Activated CD8-positive, alpha-beta memory T cell treated with anti-CD3 and anti-CD28 coated beads for 4 hours (primary cell): ENCODE results near the gene SASH3.

ENCODE experiments used
- DNase-seq, 2 donors: peaks; one replicate each; pipeline ENCODE4 v3.0.0-alpha.2; 2020; ENCODE audit warnings: low read depth in 2 of 2

The SASH3 gene

GRCh38 chrX:129808829-129809796 lies 29.4 kb downstream of the SASH3 start:
- no peak for DNase-seq

DNA sequence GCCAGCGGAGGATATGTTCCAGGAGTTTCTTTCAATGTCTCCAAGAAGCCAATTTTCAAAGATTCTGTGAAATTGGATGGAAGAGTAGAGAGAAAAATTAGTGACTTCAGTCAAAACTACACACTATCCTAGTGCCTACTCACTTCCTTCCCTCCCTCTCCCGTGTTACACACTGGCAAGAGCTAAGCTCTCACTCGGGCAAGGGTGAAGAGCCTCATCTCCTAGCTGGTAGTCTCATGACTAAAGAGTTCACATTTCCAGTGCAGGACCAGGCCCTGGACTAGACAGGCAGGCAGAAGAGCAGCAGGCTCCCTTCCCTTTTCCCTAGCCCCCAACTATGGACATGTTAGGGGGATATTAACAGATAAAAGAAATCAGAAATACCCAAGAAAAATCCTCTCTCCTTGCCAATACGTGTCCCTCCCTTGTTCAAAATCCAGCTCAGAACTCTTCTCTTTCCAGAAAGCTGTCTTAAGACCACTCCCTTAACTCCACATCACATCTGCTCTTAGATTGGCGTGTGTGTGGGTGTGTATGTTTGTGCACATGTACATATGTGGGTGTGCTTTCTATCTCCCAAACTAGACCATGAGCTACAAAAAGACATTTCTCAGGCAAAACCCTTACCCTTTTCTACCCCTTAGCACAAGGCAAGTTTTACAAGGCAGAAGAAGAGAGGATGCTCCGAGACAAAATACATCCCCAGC lies 34.1 kb downstream of the SASH3 start:
- DNase-seq, result no peak

DNA sequence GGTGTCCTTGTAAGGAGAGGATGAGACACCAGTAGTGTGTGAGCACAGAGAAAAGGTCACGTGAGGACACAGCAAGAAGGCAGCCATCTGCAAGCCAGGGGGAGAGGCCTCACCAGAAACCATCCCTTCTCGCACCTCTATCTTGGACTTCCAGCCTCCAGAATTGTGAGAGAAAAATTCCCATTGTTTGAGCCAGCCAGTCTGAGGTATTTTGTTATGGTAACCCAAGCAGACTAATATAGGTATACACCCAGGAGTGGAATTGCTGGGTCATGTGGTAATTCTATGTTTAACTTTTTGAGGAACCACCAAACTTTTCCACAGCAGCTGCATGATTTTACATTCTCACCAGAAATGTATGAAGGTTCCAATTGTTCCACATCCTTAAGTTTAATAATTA lies 38.4 kb downstream of the SASH3 start:
- DNase-seq, result no peak

DNA sequence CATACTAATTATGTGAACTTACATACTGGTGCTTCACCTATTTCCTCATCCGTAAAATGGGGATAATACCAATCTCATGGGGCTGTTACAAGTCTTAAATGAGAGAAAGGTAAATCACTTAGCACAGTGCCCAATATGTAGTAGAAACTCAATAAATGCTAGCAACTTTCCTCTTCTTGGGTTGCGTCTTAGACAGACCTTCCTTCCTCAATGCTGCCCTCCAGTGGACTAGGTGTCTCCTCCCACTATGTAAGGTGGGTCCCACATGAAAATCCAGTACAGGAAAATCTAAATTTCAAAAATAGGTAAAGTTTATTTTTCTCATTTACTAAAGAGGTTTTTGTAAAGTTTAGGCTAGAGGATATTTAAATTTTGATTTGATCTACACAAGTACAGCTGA lies 43.4 kb downstream of the SASH3 start:
- DNase-seq, result peak in 1 of 2 donors; percentile 20

- no peak for DNase-seq
Observed at GRCh38 chrX:129823522-129823921, 43.8 kb downstream of the SASH3 start.

DNA sequence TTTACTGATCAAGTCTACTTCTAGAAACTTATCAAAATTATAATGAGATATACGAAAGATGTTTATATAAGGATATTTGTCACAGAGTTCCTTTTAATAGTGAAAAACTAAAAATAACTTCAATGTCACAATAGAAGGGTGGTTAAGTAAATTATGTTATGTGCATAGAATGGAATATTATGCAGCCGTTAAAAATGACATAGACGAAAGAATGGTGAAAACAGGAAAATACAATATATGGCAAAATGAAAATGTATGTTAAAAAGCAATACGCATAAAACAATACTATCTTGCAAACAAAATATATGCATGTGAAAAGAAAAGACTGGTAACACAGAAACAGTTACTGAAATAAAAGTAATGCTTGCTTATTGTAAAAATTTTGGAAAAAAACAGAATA lies 44.9 kb downstream of the SASH3 start:
- DNase-seq, result no peak

- DNase-seq, result no peak
Observed at GRCh38 chrX:129825746-129826505, 46.2 kb downstream of the SASH3 start.

DNA sequence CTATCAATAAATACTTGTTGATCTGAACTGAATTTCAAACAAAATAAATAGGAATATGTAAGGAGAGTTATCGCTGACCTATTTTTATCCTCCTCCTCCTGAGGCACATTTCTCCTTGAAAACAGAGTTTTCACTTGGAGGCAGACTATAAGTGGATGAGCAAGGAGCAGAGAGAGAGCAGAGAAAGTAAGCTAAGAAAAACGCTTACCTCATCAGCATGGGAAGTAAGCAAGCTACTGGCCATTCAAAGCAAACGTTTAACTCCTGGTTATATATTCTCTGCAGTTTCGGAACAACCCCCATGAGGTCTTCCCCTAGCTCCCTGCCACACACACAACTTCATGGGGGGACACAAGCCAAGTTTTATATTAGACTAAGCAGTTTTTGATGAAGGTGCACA lies 50.7 kb downstream of the SASH3 start:
- no peak for DNase-seq

- no peak for DNase-seq
Observed at GRCh38 chrX:129831091-129831885, 51.5 kb downstream of the SASH3 start.

DNA sequence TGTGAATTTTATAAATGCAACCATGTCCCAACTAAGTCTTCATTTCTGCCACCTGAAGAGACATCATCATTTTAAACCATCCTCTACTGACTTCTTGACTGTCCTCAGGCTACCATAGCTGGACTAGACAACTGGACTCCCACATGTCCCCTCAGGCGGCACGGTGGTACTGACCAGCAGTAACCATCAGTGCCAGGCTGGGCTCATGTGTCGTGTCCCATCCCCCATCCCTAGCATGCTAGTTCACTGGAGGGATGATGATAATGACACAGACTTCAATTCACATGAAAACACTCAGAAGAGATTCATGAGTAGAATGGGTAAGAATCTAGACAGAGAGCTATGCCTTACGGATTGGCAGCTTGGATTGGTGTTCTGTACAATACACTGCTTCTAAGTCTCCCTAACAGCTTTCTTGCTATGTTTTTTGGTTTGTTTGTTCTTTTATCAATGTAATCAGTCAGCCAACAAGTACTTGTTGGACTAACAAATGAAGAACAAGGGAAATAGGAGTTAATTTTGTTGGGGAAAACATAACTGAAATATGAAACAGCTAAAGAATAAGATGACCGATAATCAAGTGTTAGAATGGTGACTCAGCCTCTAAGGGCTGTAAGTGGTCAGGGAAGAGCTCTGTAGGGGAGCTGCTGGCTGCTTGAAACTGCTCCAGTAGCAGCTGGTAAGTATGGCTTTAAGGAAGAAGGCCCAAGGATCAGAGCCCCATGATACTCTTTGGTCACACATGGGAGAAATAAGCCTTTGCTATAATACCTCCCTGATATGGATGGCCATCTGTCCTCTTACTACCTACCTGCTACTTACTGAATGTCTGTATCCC lies 53.6 kb downstream of the SASH3 start:
- DNase-seq, result no peak

GRCh38 chrX:129836827-129837226 lies 57.1 kb downstream of the SASH3 start:
- DNase-seq, result no peak

DNA sequence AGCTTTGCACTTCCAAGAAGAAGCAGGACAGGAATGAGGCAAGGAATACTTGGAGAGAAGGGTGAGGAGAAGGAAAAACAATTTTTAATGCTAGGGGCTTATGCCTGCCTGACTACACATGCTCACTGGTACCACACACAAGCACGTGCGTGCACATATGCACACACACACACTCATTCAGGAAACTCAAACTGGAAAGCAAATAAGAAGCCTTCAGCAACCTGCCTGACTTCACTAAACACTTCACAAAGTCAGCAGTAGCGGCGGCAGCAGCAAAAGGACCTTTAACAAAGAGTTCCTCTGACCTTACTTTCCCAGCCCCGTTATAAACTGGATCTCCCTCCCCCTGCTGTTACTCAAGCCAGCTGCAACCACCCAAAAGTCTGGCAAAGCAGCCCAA lies 60.6 kb downstream of the SASH3 start:
- DNase-seq, result no peak

- DNase-seq, result no peak
Observed at GRCh38 chrX:129842510-129843208, 62.9 kb downstream of the SASH3 start.

GRCh38 chrX:129843209-129843458 lies 63.4 kb downstream of the SASH3 start:
- no peak for DNase-seq

- DNase-seq, result peak; percentile 68 to 78
Observed at GRCh38 chrX:129843459-129844306, 63.9 kb downstream of the SASH3 start, which contains the start of gene ZDHHC9. Gene ZDHHC9, minus strand, starts transcription at chrX:129843886. Its CDS starts 1,941 bp downstream, at chrX:129841945.
